ENCODE results near the gene TGFBR3.

- no peak for TF ChIP-seq RAD21 (IDR thresholded peaks at IDR 0.05 in 1 of 2, conservative IDR thresholded peaks at IDR 0.05 in 1 of 2; ENCODE audit: low read depth in 2 of 2, low read length in 2 of 2)
- no peak for TF ChIP-seq CTCF (IDR thresholded peaks at IDR 0.05; ENCODE audit: control extremely low read depth in 1 of 3, insufficient read depth in 1 of 3, low read depth in 1 of 3, low read length in 3 of 3)
- no peak for TF ChIP-seq TAF1 (IDR thresholded peaks at IDR 0.05; ENCODE audit: low read depth, low read length)
- TF ChIP-seq POLR2AphosphoS5 (IDR thresholded peaks at IDR 0.05; ENCODE audit: low read depth, low read length): no peak
- TF ChIP-seq MAX (IDR thresholded peaks at IDR 0.05): no peak
- no peak for TF ChIP-seq JUN (IDR thresholded peaks at IDR 0.05; ENCODE audit: low read depth, low read length)
These were observed 120.7 kb downstream of the TGFBR3 start for GRCh38 chr1:91765293-91765692.

Measured in H1 (cell line).